ENCODE results near the gene CFAP61.

The CFAP61 gene

DNA sequence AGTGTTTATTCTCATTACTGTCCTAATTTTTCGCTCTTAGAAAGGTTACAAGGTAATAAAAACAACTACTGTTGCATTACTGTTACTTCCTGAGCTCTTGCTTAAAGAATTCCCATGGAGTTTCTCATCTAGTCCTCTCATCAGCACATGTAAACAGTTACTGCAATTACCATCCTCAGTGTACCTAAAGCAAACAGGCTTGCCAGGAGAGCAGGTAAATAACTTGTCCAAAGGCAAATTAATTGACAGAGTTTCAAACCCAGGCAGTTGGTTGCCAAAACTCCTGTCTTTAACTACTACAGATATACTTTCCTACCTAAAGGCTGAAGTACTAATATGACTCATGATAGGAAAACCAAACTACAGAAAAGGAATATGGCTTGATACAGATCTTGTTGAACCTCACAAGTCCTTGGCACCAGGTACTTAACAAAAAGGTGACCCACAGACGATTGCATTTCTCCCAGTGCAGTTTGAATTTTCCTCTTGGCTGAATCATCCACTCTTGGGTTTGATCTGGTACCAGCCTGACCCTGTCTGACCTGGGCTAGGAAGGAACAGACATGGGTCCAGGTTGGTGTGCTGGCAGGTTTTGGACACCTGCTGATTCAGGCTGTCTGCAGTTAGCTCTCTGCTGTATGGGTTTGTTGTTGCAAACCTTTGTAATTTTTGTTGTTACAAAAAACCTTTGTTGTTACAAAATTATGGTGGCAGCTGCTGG, 153.0 kb downstream of the CFAP61 start:
- no peak overlapping the region for H3K4me3 ChIP-seq (ENCODE audit: low read depth in 1 of 2, low read length in 2 of 2)
- H3K27me3 ChIP-seq (ENCODE audit: control insufficient read depth in 1 of 2, insufficient read depth in 2 of 2, low read length in 2 of 2), result no peaks in the 10 kb centered on the region
- H3K4me1 ChIP-seq (ENCODE audit: insufficient read depth, low read length), result no peaks in the 10 kb centered on the region
- no peaks in the 10 kb centered on the region for H3K9me3 ChIP-seq (ENCODE audit: low read length)
- H3K9ac ChIP-seq (ENCODE audit: low read length), result no peak overlapping the region
- no peaks in the 10 kb centered on the region for H3K36me3 ChIP-seq (ENCODE audit: insufficient read depth, low read length)
- no peak overlapping the region for H3K27ac ChIP-seq (ENCODE audit: low read depth, low read length)

DNA sequence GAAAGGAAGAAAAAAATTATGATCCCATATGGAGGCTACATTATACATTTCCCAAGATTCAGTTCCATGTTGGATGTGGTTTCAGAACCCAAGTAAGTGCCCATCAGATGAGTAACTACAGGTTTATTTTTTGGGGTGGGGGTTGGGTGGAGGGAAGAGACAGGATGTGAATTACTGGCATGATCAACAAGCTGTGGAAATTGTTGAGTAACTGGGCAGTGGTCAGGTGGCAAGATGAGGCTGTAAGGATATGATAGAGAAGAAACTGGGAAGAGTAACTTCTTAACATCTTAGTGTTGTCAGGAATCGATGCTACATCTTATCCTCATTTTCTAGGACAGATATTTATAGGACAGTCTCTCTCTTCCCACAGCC, 153.5 kb downstream of the CFAP61 start:
- Histone ChIP-seq H3K4me1 (ENCODE audit: insufficient read depth, low read length) (no peaks in the 10 kb centered on the region), H3K9ac (ENCODE audit: low read length) (no peak overlapping the region), H3K9me3 (ENCODE audit: low read length) (no peaks in the 10 kb centered on the region), H3K36me3 (ENCODE audit: insufficient read depth, low read length) (no peaks in the 10 kb centered on the region), H3K27me3 (ENCODE audit: control insufficient read depth in 1 of 2, insufficient read depth in 2 of 2, low read length in 2 of 2) (no peaks in the 10 kb centered on the region), H3K4me3 (ENCODE audit: low read depth in 1 of 2, low read length in 2 of 2) (no peak overlapping the region), H3K27ac (ENCODE audit: low read depth, low read length) (no peak overlapping the region)

DNA sequence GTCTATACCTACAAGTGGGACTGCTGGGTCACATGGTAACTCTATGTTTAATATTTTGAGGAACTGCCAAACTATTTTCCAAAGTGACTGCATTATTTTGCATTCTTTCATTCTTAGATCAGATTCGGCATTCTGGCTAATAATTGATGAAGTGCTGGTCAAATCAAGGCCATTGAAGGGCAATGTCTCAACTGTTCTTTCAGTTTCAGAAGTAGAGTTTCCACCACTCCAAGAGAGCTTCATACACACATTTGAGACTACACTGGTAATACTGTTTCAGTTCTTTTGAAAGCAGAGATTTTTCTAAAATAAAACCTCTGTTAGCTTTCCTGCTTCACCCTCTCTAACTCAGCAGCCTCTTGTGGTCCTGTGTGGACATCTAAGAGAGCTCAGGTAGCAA, 154.5 kb downstream of the CFAP61 start:
- Histone ChIP-seq H3K36me3 (ENCODE audit: insufficient read depth, low read length) (no peaks in the 10 kb centered on the region), H3K4me3 (ENCODE audit: low read depth in 1 of 2, low read length in 2 of 2) (no peak overlapping the region), H3K4me1 (ENCODE audit: insufficient read depth, low read length) (no peaks in the 10 kb centered on the region), H3K9me3 (ENCODE audit: low read length) (no peaks in the 10 kb centered on the region), H3K27ac (ENCODE audit: low read depth, low read length) (no peak overlapping the region), H3K9ac (ENCODE audit: low read length) (no peak overlapping the region), H3K27me3 (ENCODE audit: control insufficient read depth in 1 of 2, insufficient read depth in 2 of 2, low read length in 2 of 2) (no peaks in the 10 kb centered on the region)

DNA sequence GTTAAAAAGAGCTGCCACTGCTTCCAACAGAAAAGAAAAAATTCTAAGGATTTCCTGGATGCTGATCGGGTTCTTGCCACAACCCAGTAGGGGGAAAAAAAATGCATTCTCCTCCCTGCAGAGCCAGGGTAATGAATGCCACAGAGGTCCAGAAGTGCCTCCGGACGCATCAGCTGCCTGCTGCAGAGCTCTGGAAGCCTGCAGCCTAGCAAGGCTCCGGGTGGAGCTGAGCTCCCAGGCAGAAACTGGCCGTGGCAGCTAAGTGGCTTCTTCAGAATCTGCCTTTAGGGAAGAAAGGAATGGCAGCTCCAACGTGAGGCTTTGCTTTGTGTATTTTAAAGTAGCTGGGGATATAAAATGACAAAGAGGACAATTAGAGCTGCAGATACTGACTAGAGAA, 155.0 kb downstream of the CFAP61 start:
- H3K27me3 ChIP-seq (ENCODE audit: control insufficient read depth in 1 of 2, insufficient read depth in 2 of 2, low read length in 2 of 2), result no peaks in the 10 kb centered on the region
- no peak overlapping the region for H3K9ac ChIP-seq (ENCODE audit: low read length)
- no peaks in the 10 kb centered on the region for H3K4me1 ChIP-seq (ENCODE audit: insufficient read depth, low read length)
- no peaks in the 10 kb centered on the region for H3K36me3 ChIP-seq (ENCODE audit: insufficient read depth, low read length)
- H3K27ac ChIP-seq (ENCODE audit: low read depth, low read length), result no peak overlapping the region
- H3K4me3 ChIP-seq (ENCODE audit: low read depth in 1 of 2, low read length in 2 of 2), result no peak overlapping the region
- H3K9me3 ChIP-seq (ENCODE audit: low read length), result no peaks in the 10 kb centered on the region

DNA sequence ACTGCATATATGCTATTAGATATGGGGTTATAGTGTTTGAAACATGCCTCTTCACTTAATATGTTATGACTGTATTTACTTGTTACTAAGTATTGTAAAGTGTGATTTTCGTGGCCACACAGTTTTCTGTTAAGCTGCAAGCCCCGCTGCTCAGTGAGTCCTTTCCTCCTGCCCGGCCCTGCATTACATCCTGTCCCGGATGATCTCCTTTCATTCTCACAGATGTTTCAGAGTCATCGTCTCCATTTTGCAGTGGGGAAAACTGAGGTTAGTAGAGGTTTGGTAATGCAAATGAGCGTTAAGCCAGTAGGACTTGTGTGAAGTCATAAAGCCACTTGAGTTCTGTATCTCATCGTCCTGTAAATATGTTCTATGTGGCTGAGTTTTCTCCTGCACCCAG, 155.5 kb downstream of the CFAP61 start:
- Histone ChIP-seq H3K4me1 (ENCODE audit: insufficient read depth, low read length) (no peaks in the 10 kb centered on the region), H3K4me3 (ENCODE audit: low read depth in 1 of 2, low read length in 2 of 2) (no peak overlapping the region), H3K36me3 (ENCODE audit: insufficient read depth, low read length) (no peaks in the 10 kb centered on the region), H3K9me3 (ENCODE audit: low read length) (no peaks in the 10 kb centered on the region), H3K27ac (ENCODE audit: low read depth, low read length) (no peak overlapping the region), H3K27me3 (ENCODE audit: control insufficient read depth in 1 of 2, insufficient read depth in 2 of 2, low read length in 2 of 2) (no peaks in the 10 kb centered on the region), H3K9ac (ENCODE audit: low read length) (no peak overlapping the region)

DNA sequence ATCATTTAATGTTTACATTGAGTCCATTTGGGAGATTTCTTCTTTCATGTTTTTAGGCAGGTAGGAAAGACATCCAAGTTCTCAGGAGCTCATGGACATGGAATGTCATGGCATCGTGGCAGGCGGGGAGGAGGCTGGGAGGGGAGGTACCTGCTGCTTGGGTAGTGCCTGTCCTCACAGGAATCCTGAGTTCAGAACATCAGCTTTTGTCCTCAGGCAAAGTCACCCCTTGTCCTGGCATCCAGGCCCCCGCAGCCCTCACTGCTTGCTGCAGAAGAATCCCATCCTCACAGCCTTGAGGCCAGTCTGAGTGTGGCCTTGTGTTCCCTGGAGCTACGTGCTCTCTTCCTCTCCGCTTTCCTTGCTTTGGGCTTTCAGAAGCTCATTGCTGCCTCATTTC, 157.4 kb downstream of the CFAP61 start:
- no peaks in the 10 kb centered on the region for H3K4me1 ChIP-seq (ENCODE audit: insufficient read depth, low read length)
- no peaks in the 10 kb centered on the region for H3K27me3 ChIP-seq (ENCODE audit: control insufficient read depth in 1 of 2, insufficient read depth in 2 of 2, low read length in 2 of 2)
- no peaks in the 10 kb centered on the region for H3K9me3 ChIP-seq (ENCODE audit: low read length)
- H3K4me3 ChIP-seq (ENCODE audit: low read depth in 1 of 2, low read length in 2 of 2), result no peak overlapping the region
- no peak overlapping the region for H3K27ac ChIP-seq (ENCODE audit: low read depth, low read length)
- H3K36me3 ChIP-seq (ENCODE audit: insufficient read depth, low read length), result no peaks in the 10 kb centered on the region
- no peak overlapping the region for H3K9ac ChIP-seq (ENCODE audit: low read length)

DNA sequence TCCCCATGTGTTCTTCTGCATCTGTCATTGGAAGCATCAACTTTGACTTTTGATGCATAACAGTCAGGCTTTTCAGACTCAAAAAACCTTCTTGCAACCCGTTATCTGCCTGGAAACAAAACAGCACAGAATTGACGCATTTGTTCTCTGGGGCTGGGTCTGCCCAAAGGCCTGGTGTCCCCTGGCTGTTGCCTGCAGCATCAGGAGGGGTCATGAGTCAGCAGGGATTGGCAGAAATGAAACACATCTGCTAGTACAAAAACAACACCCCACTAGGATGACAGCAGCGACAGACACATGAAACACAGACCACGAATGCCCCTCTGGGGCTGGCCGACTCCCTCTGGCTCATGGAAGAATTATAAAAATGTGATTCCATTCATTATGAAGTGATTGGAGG, 158.0 kb downstream of the CFAP61 start:
- H3K4me3 ChIP-seq (ENCODE audit: low read depth in 1 of 2, low read length in 2 of 2), result no peak overlapping the region
- no peaks in the 10 kb centered on the region for H3K9me3 ChIP-seq (ENCODE audit: low read length)
- no peaks in the 10 kb centered on the region for H3K27me3 ChIP-seq (ENCODE audit: control insufficient read depth in 1 of 2, insufficient read depth in 2 of 2, low read length in 2 of 2)
- no peak overlapping the region for H3K9ac ChIP-seq (ENCODE audit: low read length)
- no peaks in the 10 kb centered on the region for H3K4me1 ChIP-seq (ENCODE audit: insufficient read depth, low read length)
- H3K27ac ChIP-seq (ENCODE audit: low read depth, low read length), result no peak overlapping the region
- H3K36me3 ChIP-seq (ENCODE audit: insufficient read depth, low read length), result no peaks in the 10 kb centered on the region

DNA sequence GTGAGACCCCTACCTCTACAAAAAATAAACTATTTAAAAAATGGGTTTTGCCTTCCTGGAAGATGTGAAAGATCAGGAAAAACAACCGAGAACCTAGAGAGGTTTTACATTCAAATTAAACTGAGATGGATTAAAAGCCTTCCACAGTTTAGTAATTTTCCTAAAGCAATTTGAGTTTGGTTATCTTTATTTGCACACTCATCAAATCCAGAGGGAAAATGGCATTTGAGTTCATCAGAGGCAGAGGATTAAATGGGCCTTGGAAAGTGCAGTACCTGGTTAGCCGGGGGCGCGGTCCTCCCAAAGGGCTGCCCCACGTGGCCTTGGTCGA, 158.6 kb downstream of the CFAP61 start:
- Histone ChIP-seq H3K36me3 (ENCODE audit: insufficient read depth, low read length) (no peaks in the 10 kb centered on the region), H3K27ac (ENCODE audit: low read depth, low read length) (no peak overlapping the region), H3K9me3 (ENCODE audit: low read length) (no peaks in the 10 kb centered on the region), H3K4me1 (ENCODE audit: insufficient read depth, low read length) (no peaks in the 10 kb centered on the region), H3K27me3 (ENCODE audit: control insufficient read depth in 1 of 2, insufficient read depth in 2 of 2, low read length in 2 of 2) (no peaks in the 10 kb centered on the region), H3K9ac (ENCODE audit: low read length) (no peak overlapping the region), H3K4me3 (ENCODE audit: low read depth in 1 of 2, low read length in 2 of 2) (no peak overlapping the region)

DNA sequence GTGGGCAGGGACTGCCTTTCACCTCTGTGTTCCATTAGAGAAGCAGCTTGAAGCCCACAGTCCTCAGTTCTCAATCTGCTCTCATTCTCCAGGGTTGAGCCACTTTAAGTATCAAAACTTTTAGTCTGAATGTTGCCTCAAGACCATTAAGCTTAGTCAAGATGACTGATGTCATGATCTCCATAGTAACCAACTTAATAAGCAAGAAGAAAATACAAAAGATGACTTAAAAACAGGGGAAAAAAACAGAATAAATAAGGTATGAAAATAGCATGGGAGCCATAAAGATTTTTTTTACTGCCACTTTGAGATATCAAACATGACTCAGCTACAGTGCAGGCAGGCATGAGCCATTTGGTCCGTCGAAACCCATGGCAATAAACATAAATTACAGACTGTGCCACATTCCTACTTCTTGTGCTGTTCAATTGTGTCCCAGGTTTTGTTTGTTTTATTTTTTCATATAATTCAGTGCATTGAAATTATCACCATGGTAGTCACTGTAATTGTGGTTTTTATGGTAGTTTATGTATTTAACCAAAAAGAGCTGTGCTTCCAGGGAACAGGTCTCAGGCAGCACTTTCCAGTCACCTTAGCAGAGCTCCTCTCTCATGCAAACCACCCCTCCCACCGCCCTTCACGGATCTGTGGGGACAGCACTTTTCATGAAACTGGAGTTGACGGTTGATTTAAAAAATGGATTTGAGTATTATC, 159.1 kb downstream of the CFAP61 start:
- Histone ChIP-seq H3K4me3 (ENCODE audit: low read depth in 1 of 2, low read length in 2 of 2) (no peak overlapping the region), H3K27ac (ENCODE audit: low read depth, low read length) (no peak overlapping the region), H3K9ac (ENCODE audit: low read length) (no peak overlapping the region), H3K36me3 (ENCODE audit: insufficient read depth, low read length) (no peaks in the 10 kb centered on the region), H3K27me3 (ENCODE audit: control insufficient read depth in 1 of 2, insufficient read depth in 2 of 2, low read length in 2 of 2) (no peaks in the 10 kb centered on the region), H3K9me3 (ENCODE audit: low read length) (no peaks in the 10 kb centered on the region), H3K4me1 (ENCODE audit: insufficient read depth, low read length) (no peaks in the 10 kb centered on the region)

DNA sequence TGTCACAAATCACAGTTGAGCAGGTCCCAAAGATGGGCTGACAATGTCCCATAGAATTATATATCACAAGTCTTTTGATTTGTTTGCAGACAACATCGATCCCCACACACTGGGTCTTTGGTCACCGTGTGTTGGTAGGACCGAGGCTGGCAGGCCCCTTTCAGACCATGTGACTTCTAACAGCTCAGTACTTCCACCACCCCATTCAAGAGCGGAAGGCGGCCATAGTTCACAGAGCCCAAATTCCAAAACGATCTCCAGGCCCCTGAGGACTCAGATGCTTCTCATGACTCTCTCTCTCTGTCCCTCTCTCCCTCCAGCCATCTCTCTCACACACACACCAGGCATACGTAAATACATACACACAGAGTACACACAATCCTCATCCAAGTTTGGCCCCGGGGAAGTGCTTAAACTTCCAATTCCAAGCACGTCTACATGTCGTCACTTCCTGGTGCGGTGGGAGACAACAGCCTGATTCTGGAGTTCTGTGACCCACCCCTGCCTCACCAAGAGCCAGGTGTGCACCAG, 159.7 kb downstream of the CFAP61 start:
- H3K4me1 ChIP-seq (ENCODE audit: insufficient read depth, low read length), result no peaks in the 10 kb centered on the region
- H3K36me3 ChIP-seq (ENCODE audit: insufficient read depth, low read length), result no peaks in the 10 kb centered on the region
- H3K27me3 ChIP-seq (ENCODE audit: control insufficient read depth in 1 of 2, insufficient read depth in 2 of 2, low read length in 2 of 2), result no peaks in the 10 kb centered on the region
- no peak overlapping the region for H3K9ac ChIP-seq (ENCODE audit: low read length)
- H3K9me3 ChIP-seq (ENCODE audit: low read length), result no peaks in the 10 kb centered on the region
- H3K27ac ChIP-seq (ENCODE audit: low read depth, low read length), result no peak overlapping the region
- no peak overlapping the region for H3K4me3 ChIP-seq (ENCODE audit: low read depth in 1 of 2, low read length in 2 of 2)

DNA sequence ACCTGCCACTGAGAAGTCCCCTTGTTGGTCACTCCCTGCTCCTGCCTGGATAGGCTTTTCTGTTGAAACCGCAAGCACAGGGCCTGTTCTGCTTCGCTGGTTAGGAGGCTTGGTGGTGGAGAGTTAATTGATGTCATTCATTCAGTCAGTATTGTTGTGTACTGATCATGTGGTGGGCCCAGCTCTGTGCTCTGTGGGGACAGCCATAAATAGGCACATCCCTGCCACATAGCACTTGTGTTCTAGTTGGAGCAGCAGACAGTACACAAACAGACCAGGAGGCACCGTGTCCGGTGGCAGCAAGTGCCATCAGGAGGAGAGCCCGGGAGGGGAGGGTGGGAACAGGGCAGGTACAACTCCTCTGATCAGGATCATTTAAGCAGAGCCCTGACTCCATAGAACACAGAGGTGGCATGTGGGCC, 160.4 kb downstream of the CFAP61 start:
- H3K4me1 ChIP-seq (ENCODE audit: insufficient read depth, low read length), result no peaks in the 10 kb centered on the region
- H3K9me3 ChIP-seq (ENCODE audit: low read length), result no peaks in the 10 kb centered on the region
- H3K27ac ChIP-seq (ENCODE audit: low read depth, low read length), result no peak overlapping the region
- no peak overlapping the region for H3K9ac ChIP-seq (ENCODE audit: low read length)
- no peaks in the 10 kb centered on the region for H3K27me3 ChIP-seq (ENCODE audit: control insufficient read depth in 1 of 2, insufficient read depth in 2 of 2, low read length in 2 of 2)
- H3K4me3 ChIP-seq (ENCODE audit: low read depth in 1 of 2, low read length in 2 of 2), result no peak overlapping the region
- H3K36me3 ChIP-seq (ENCODE audit: insufficient read depth, low read length), result no peaks in the 10 kb centered on the region
